Astrocyte of the cerebellum (primary cell): ENCODE measurements around the gene RMND1.

Experiments
- DNase-seq: peaks from one replicate; pipeline ENCODE4 v3.0.0-alpha.2; 2011; ENCODE audit warnings: low read depth
- H3K4me3 ChIP-seq: 2 replicates; pipeline ENCODE4 v1.5.1; 2011; ENCODE audit warnings: mild to moderate bottlenecking, low read depth, low read length, moderate library complexity
- in situ Hi-C: cut with HindIII; loops from 2 replicates; pipeline ENCODE4 v1.10.0; 2017; ENCODE audit warnings: low sequenced_read_pairs
- TF ChIP-seq, protein P1 (sequence below): IDR thresholded peaks from 2 replicates; pipeline ENCODE4 v1.5.1; 2012; ENCODE audit warnings: low read length, low read depth, moderate library complexity, mild to moderate bottlenecking; ENCODE audit errors: missing control alignments

Gene RMND1

GRCh38 chr6:151430886-151431285, 21.0 kb downstream of the RMND1 start:
- in situ Hi-C loops: no loop called here
- no peak for DNase-seq
- no peak overlapping the region for H3K4me3 ChIP-seq
- TF ChIP-seq, protein P1, sequence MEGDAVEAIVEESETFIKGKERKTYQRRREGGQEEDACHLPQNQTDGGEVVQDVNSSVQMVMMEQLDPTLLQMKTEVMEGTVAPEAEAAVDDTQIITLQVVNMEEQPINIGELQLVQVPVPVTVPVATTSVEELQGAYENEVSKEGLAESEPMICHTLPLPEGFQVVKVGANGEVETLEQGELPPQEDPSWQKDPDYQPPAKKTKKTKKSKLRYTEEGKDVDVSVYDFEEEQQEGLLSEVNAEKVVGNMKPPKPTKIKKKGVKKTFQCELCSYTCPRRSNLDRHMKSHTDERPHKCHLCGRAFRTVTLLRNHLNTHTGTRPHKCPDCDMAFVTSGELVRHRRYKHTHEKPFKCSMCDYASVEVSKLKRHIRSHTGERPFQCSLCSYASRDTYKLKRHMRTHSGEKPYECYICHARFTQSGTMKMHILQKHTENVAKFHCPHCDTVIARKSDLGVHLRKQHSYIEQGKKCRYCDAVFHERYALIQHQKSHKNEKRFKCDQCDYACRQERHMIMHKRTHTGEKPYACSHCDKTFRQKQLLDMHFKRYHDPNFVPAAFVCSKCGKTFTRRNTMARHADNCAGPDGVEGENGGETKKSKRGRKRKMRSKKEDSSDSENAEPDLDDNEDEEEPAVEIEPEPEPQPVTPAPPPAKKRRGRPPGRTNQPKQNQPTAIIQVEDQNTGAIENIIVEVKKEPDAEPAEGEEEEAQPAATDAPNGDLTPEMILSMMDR: no peak

DNA sequence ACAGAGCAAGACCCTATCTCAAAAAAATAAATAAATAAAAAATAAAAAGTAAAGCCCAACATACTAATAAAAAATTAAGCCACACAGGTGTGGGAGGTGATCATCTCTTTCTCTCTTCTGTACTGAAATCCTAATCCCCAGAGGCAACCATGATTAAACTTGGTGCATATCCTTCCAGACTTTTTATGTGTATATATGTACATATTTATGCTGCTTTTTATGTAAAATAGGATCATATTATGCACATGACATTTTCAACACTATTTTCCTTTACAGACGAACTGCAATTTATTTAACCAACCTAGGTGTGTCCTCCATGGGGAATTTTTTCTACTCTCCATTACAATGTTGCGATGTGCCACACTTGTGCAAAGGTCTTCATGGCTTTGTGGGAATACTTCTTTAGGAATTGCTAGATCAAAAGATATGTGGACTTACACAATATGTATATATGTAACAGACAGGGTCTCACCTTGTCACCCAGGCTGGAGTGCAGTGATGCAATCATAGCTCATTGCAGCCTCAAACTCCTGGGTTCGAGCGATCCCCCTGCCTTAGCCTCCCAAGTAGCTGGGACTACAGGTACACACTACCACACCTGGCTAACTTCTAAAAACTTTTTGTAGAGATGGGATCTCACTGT, 23.7 kb downstream of the RMND1 start:
- DNase-seq: no peak
- in situ Hi-C loops: no loop called here
- TF ChIP-seq, protein P1: no peak
- H3K4me3 ChIP-seq: no peak overlapping the region

- in situ Hi-C loops: no loop called here
- no peak overlapping the region for H3K4me3 ChIP-seq
- no peak for DNase-seq
- TF ChIP-seq, protein P1: no peak
Observed at GRCh38 chr6:151425561-151425960, 26.4 kb downstream of the RMND1 start.

- in situ Hi-C loops: no loop called here
- TF ChIP-seq, protein P1: no peak
- no peak for DNase-seq
- H3K4me3 ChIP-seq: no peak overlapping the region
Observed at GRCh38 chr6:151422981-151423380, 28.9 kb downstream of the RMND1 start.

- in situ Hi-C loops: no loop called here
- no peak for DNase-seq
- no peak overlapping the region for H3K4me3 ChIP-seq
- TF ChIP-seq, protein P1: no peak
Observed at GRCh38 chr6:151417477-151417876, 34.4 kb downstream of the RMND1 start.

DNA sequence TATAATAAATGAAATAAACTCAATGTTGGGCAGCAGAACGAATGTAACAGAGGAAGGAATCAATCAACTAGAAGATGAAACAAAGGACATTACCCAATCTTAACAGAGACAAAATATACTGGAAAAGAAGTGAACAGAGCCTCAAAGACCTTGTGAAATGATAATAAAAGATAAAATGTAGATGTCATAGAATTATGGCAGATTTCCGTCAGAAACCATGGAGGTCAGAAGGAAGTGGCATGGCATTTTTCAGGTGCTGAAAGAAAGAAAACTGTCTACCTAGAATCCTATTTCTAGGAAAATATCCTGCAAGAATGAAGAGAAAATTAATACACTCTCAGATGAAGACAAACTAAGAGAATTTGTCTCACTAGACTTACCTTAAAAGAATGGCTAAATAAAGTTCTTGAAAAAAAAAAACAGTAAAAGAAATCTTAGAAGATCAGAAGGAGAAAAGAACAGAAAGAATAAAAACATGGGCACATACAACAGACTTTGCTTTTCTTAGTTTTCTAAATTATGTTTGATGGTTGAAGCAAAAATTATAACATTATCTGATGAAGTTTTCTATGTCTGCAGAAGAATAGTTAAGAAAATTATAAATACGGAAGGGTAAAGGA, 37.2 kb downstream of the RMND1 start:
- TF ChIP-seq, protein P1: no peak
- H3K4me3 ChIP-seq: no peak overlapping the region
- no peak for DNase-seq
- in situ Hi-C loops: no loop called here
